ENCODE data around the gene TTR. TPM values are rescaled to one million over a fixed set of nuclear protein-coding genes. Genes with fewer than 3 reads are reported as not detected.

TTR gene
- total and polyA plus RNA-seq, 2 of the 13 experiments (the other 11 are each of a cell fraction or from before 2014, with no cell fraction given), result 91.3 to 496 TPM

- DNase-seq (ENCODE audit: low spot score) (peak; percentile 26), FAIRE-seq (no peak), ATAC-seq (peak; percentile 89)
- in situ Hi-C loops (cut with HindIII; ENCODE audit: extremely low pct_ligation_motif_present, low pct_unique_long_range_greater_than_20kb) (no loop called here), intact Hi-C loops (cut with micrococcal nuclease; ENCODE audit: unreplicated experiment) (no loop called here)
- Histone ChIP-seq H3K79me2 (ENCODE audit: insufficient read depth, low read length) (no peaks in the 10 kb centered on the region), H3K4me3 (replicated peaks in 1 of 3; ENCODE audit: insufficient read depth in 1 of 3, low read depth in 2 of 3, low read length in 3 of 3) (no peak overlapping the region), H2AFZ (ENCODE audit: low read length) (no peak overlapping the region), H3K27me3 (ENCODE audit: control insufficient read depth in 1 of 2, insufficient read depth in 2 of 2, low read length in 2 of 2) (no peaks in the 10 kb centered on the region), H3K36me3 (replicated peaks in 1 of 2; ENCODE audit: control insufficient read depth in 1 of 2, insufficient read depth in 2 of 2, low read length in 2 of 2) (no peaks in the 10 kb centered on the region), H3K9ac (ENCODE audit: insufficient read depth, low read depth, low read length) (no peak overlapping the region), H3K4me1 (ENCODE audit: insufficient read depth, low read length) (peaks cover 35% of the 10 kb centered on the region), H3K4me2 (ENCODE audit: low read depth, low read length) (peak overlapping the region; percentile 51; the same call in 1 of the 2 replicates), H4K20me1 (ENCODE audit: insufficient read depth, low read length) (no peaks in the 10 kb centered on the region), H3K9me3 (ENCODE audit: low read length) (no peaks in the 10 kb centered on the region), H3K27ac (ENCODE audit: extremely low read length, insufficient read depth, low read length) (no peak overlapping the region)
- no TSS peak for BruUV-seq (replicated peaks)
- POLR2A ChIA-PET, result no interaction called here
- CTCF ChIA-PET (ENCODE audit: low intra/inter-chr PET ratio, low total read pairs), result no interaction called here
- WGBS (ENCODE audit: low lambda C conversion rate), result 10% methylated on average over 4 of the region's 4 CpGs
- peak; percentile 48 for TF ChIP-seq SALL1 (CRISPR knock-in tag; IDR thresholded peaks at IDR 0.05)
- TF ChIP-seq ZMYM2 (CRISPR knock-in tag; IDR thresholded peaks at IDR 0.05), result 0 out of 2 replicates have a peak, but pooled peaks have one; percentile 38
- TF ChIP-seq CC2D1A (CRISPR knock-in tag; IDR thresholded peaks at IDR 0.05), result no peak
- TF ChIP-seq ZNF281 (CRISPR knock-in tag; IDR thresholded peaks at IDR 0.05; ENCODE audit: borderline replicate concordance), result peak; percentile 74; the same call in 1 of the 2 replicates
- TF ChIP-seq ZNF354B (CRISPR knock-in tag; IDR thresholded peaks at IDR 0.05), result 0 out of 2 replicates have a peak, but pooled peaks have one; percentile 51
- TF ChIP-seq PHF21A (CRISPR knock-in tag; IDR thresholded peaks at IDR 0.05), result peak; percentile 55; the same call in 1 of the 2 replicates
- peak; percentile 61; the same call in 1 of the 2 replicates for TF ChIP-seq HNF4G (IDR thresholded peaks at IDR 0.05; ENCODE audit: borderline replicate concordance, low read depth, low read length)
- no peak for TF ChIP-seq HNF4G (CRISPR knock-in tag; IDR thresholded peaks at IDR 0.05; ENCODE audit: borderline replicate concordance, low read depth)
- peak; percentile 70 for TF ChIP-seq ZMYM4 (CRISPR knock-in tag; IDR thresholded peaks at IDR 0.05)
- peak; percentile 63 for TF ChIP-seq PAXIP1 (CRISPR knock-in tag; conservative IDR thresholded peaks at IDR 0.05)
- peak; percentile 73 for TF ChIP-seq HNF4A (CRISPR knock-in tag; IDR thresholded peaks at IDR 0.05)
- 0 out of 2 replicates have a peak, but pooled peaks have one; percentile 24 for TF ChIP-seq TARDBP (CRISPR knock-in tag; IDR thresholded peaks at IDR 0.05)
- no peak for TF ChIP-seq TEAD2 (CRISPR knock-in tag; IDR thresholded peaks at IDR 0.05)
- TF ChIP-seq EP300 (IDR thresholded peaks at IDR 0.05; ENCODE audit: low read depth in 2 of 2, low read length in 2 of 2), result peak in 1 of 2 experiments; percentile 36; a peak in 1 of 4 replicates
- no peak for TF ChIP-seq EP300 (CRISPR knock-in tag; IDR thresholded peaks at IDR 0.05; ENCODE audit: borderline replicate concordance)
- TF ChIP-seq TP53 (CRISPR knock-in tag; conservative IDR thresholded peaks at IDR 0.05), result no peak
- TF ChIP-seq POGZ (CRISPR knock-in tag; IDR thresholded peaks at IDR 0.05), result peak; percentile 41; the same call in 1 of the 2 replicates
Observed at GRCh38 chr18:31647127-31647753, 55.6 kb downstream of the TTR start.

Measured in HepG2 (cell line).